ENCODE results near the gene UNC5B. TPM values are rescaled to one million over a fixed set of nuclear protein-coding genes. Genes with fewer than 3 reads are reported as not detected.

The UNC5B gene
- total RNA-seq, 1 experiment from 2014 or later = 49.6 TPM

- TF ChIP-seq ARID4B (CRISPR knock-in tag; IDR thresholded peaks at IDR 0.05; ENCODE audit: borderline replicate concordance) (no peak), ZNF671 (CRISPR knock-in tag; IDR thresholded peaks at IDR 0.05) (no peak), NFATC4 (CRISPR knock-in tag; IDR thresholded peaks at IDR 0.05) (no peak)
Observed at GRCh38 chr10:71251319-71251718, 38.9 kb downstream of the UNC5B start (continued).

GRCh38 chr10:71252220-71252619, 39.9 kb downstream of the UNC5B start:
- ChIA-PET POLR2A (no interaction called here), CTCF (interaction anchor here (1.2 kb wide), 1 partner anchor 349 kb away, joined by 7 read pairs; no protein-coding TSS in a partner anchor)
- H3K27me3 Mint-ChIP-seq (ENCODE audit: low read depth) = no peaks in the 10 kb centered on the region
- H3K36me3 Mint-ChIP-seq = peaks cover 6% of the 10 kb centered on the region; the same call in 1 of the 2 replicates
- DNase-seq (ENCODE audit: low spot score) (no peak), ATAC-seq (no peak)
- peaks cover 5% of the 10 kb centered on the region; the same call in 1 of the 2 replicates for H3K9me3 Mint-ChIP-seq
- H3K27ac Mint-ChIP-seq = peak overlapping the region; percentile 52; the same call in 1 of the 2 replicates
- H3K4me1 Mint-ChIP-seq = peaks cover 54% of the 10 kb centered on the region
- TF ChIP-seq ERG (CRISPR knock-in tag; IDR thresholded peaks at IDR 0.05) (no peak), SOX15 (CRISPR knock-in tag; IDR thresholded peaks at IDR 0.05) (no peak), OVOL2 (CRISPR knock-in tag; IDR thresholded peaks at IDR 0.05; ENCODE audit: borderline replicate concordance) (no peak), KAT7 (CRISPR knock-in tag; IDR thresholded peaks at IDR 0.05; ENCODE audit: borderline replicate concordance) (no peak), USF1 (CRISPR knock-in tag; IDR thresholded peaks at IDR 0.05) (no peak), AFF4 (CRISPR knock-in tag; IDR thresholded peaks at IDR 0.05; ENCODE audit: borderline replicate concordance) (no peak), NFYB (CRISPR knock-in tag; conservative IDR thresholded peaks at IDR 0.05; ENCODE audit: low read depth) (no peak), SMAD4 (CRISPR knock-in tag; IDR thresholded peaks at IDR 0.05) (no peak), ETV6 (CRISPR knock-in tag; IDR thresholded peaks at IDR 0.05) (no peak), JUN (CRISPR knock-in tag; IDR thresholded peaks at IDR 0.05) (no peak), E2F4 (CRISPR knock-in tag; IDR thresholded peaks at IDR 0.05; ENCODE audit: borderline replicate concordance, low read depth) (no peak), STAT6 (CRISPR knock-in tag; conservative IDR thresholded peaks at IDR 0.05; ENCODE audit: low read depth) (no peak), FOXP1 (CRISPR knock-in tag; IDR thresholded peaks at IDR 0.05; ENCODE audit: borderline replicate concordance) (no peak), GABPB1 (CRISPR knock-in tag; IDR thresholded peaks at IDR 0.05) (no peak), ZNF532 (CRISPR knock-in tag; IDR thresholded peaks at IDR 0.05; ENCODE audit: borderline replicate concordance) (no peak)
- no peak overlapping the region for H3K4me3 Mint-ChIP-seq

Measured in WTC11 (cell line).